Measurements from ENCODE around the gene GLI2.

GRCh38 chr2:120763931-120764330, 28.3 kb downstream of the GLI2 start:
- TF ChIP-seq CTCF (conservative IDR thresholded peaks at IDR 0.05; ENCODE audit: low read length) = no peak
- TF ChIP-seq EZH2phosphoT487 (IDR thresholded peaks at IDR 0.05; ENCODE audit: borderline replicate concordance, low read depth, low read length) = no peak
